ENCODE results near the gene GRIA3. TPM values are rescaled to one million over a fixed set of nuclear protein-coding genes. Genes with fewer than 3 reads are reported as not detected.

The GRIA3 gene
- total and polyA plus RNA-seq, 10 of the 15 experiments (the other 5 are each of a cell fraction or from before 2014, with no cell fraction given) = 0.45 to 4.3 (median 2.2) TPM

GRCh38 chrX:123408821-123409737, 225.0 kb downstream of the GRIA3 start (continued):
- TF ChIP-seq E2F8 (IDR thresholded peaks at IDR 0.05; ENCODE audit: low read depth, partially characterized antibody) = no peak
- no peak for TF ChIP-seq YY1 (IDR thresholded peaks at IDR 0.05; ENCODE audit: low read depth, low read length)
- TF ChIP-seq WRNIP1 (IDR thresholded peaks at IDR 0.05; ENCODE audit: borderline replicate concordance, low read depth, low read length) = no peak
- TF ChIP-seq STAT1 (conservative IDR thresholded peaks at IDR 0.05) = no peak
- TF ChIP-seq EP300 (IDR thresholded peaks at IDR 0.05; ENCODE audit: borderline replicate concordance in 1 of 2, control insufficient read depth in 1 of 2, low read depth in 2 of 2, low read length in 2 of 2) = peak in 1 of 2 experiments; percentile 36; a peak in 2 of 4 replicates
- no peak for TF ChIP-seq TAF1 (IDR thresholded peaks at IDR 0.05; ENCODE audit: borderline replicate concordance, low read depth, low read length)
- no peak for TF ChIP-seq SIN3A (IDR thresholded peaks at IDR 0.05; ENCODE audit: low read depth, low read length)
- peak; percentile 39; the same call in 1 of the 2 replicates for TF ChIP-seq MTA3 (IDR thresholded peaks at IDR 0.05; ENCODE audit: borderline replicate concordance, low read length)
- TF ChIP-seq CREM (IDR thresholded peaks at IDR 0.05; ENCODE audit: low read depth) = 0 out of 2 replicates have a peak, but pooled peaks have one; percentile 27
- TF ChIP-seq MEF2A (IDR thresholded peaks at IDR 0.05; ENCODE audit: insufficient read depth, low read depth, low read length) = peak; percentile 77
- TF ChIP-seq SRF (IDR thresholded peaks at IDR 0.05; ENCODE audit: low read depth in 2 of 2, low read length in 2 of 2) = no peak
- TF ChIP-seq USF1 (IDR thresholded peaks at IDR 0.05; ENCODE audit: borderline replicate concordance, extremely low read length, insufficient read depth, low read depth, low read length) = no peak
- TF ChIP-seq TARDBP (IDR thresholded peaks at IDR 0.05; ENCODE audit: borderline replicate concordance) = no peak
- TF ChIP-seq MEF2B (IDR thresholded peaks at IDR 0.05; ENCODE audit: partially characterized antibody, poor library complexity, severe bottlenecking) = peak; percentile 59
- no peak for TF ChIP-seq RAD51 (IDR thresholded peaks at IDR 0.05)
- peak; percentile 92 for TF ChIP-seq RELB (IDR thresholded peaks at IDR 0.05; ENCODE audit: low read depth)
- TF ChIP-seq BCLAF1 (IDR thresholded peaks at IDR 0.05) = no peak
- no peak for TF ChIP-seq SIX5 (IDR thresholded peaks at IDR 0.05; ENCODE audit: low read depth, low read length, severe bottlenecking)
- TF ChIP-seq POLR2AphosphoS2 (IDR thresholded peaks at IDR 0.05; ENCODE audit: low read depth, low read length) = no peak
- TF ChIP-seq ZNF384 (IDR thresholded peaks at IDR 0.05; ENCODE audit: borderline replicate concordance, low read depth, low read length) = peak; percentile 64; the same call in 1 of the 2 replicates
